Glomerular visceral epithelial cell (primary cell): ENCODE measurements around the gene RNF157.

ENCODE experiments used
- DNase-seq: peaks from one replicate; pipeline ENCODE4 v3.0.0-alpha.2; 2016; ENCODE audit errors: extremely low spot score

The RNF157 gene

GRCh38 chr17:76240461-76241203, at the start of gene RNF157:
Gene RNF157 (minus strand): TSS chr17:76240493. CDS start chr17:76240240, 253 bp downstream.
- DNase-seq, result peak; percentile 63

GRCh38 chr17:76281573-76282371, 41.5 kb upstream of the RNF157 start:
- DNase-seq, result no peak

- DNase-seq, result no peak
Observed at GRCh38 chr17:76280650-76281049, 40.4 kb upstream of the RNF157 start.

- no peak for DNase-seq
Observed at GRCh38 chr17:76279742-76280287, 39.5 kb upstream of the RNF157 start.

- DNase-seq, result peak; percentile 83
Observed at GRCh38 chr17:76278952-76279741, 38.9 kb upstream of the RNF157 start.

GRCh38 chr17:76278268-76278908, 38.1 kb upstream of the RNF157 start:
- no peak for DNase-seq

GRCh38 chr17:76277300-76278267, 37.3 kb upstream of the RNF157 start:
- no peak for DNase-seq

- DNase-seq, result no peak
Observed at GRCh38 chr17:76276461-76277299, 36.4 kb upstream of the RNF157 start.

- no peak for DNase-seq
Observed at GRCh38 chr17:76276069-76276431, 35.8 kb upstream of the RNF157 start.

- DNase-seq, result no peak
Observed at GRCh38 chr17:76275382-76276068, 35.2 kb upstream of the RNF157 start.

- no peak for DNase-seq
Observed at GRCh38 chr17:76274112-76274956, 34.0 kb upstream of the RNF157 start.

- no peak for DNase-seq
Observed at GRCh38 chr17:76273445-76274111, 33.3 kb upstream of the RNF157 start.

GRCh38 chr17:76272541-76273444, 32.5 kb upstream of the RNF157 start:
- DNase-seq, result no peak

- DNase-seq, result no peak
Observed at GRCh38 chr17:76271669-76272540, 31.6 kb upstream of the RNF157 start.
